Posterior cingulate gyrus (tissue), 11 donors: ENCODE data around the gene SERPINA5.
"Not testable (repeated sequence)": the region's sequence is repeated elsewhere in the genome, so short reads cannot be mapped to it uniquely, and the experiment has no call there.

Experiments
- DNase-seq, 10 donors: peaks; one replicate each; pipeline versions ENCODE4 v3.0.0 to v3.0.0-alpha.2; 2020 to 2021; ENCODE audit warnings: mixed read lengths in 3 of 10
- intact Hi-C: fragments of 100-400 bp; cut with DNase I; formaldehyde crosslinking; loops from one replicate; pipeline ENCODE4 v1.15.1; 2023

The SERPINA5 gene

GRCh38 chr14:94572637-94573303 lies 8.5 kb upstream of the SERPINA5 start:
- intact Hi-C loops = no loop called here
- peak in 1 of 10 donors; percentile 0 for DNase-seq

- no peak for DNase-seq
- intact Hi-C loops = no loop called here
Measured at GRCh38 chr14:94573475-94574277, 7.5 kb upstream of the SERPINA5 start.

GRCh38 chr14:94574336-94574735 lies 6.9 kb upstream of the SERPINA5 start:
- intact Hi-C loops = no loop called here
- DNase-seq = peak in 1 of 10 donors; percentile 3

GRCh38 chr14:94575730-94576585 lies 5.3 kb upstream of the SERPINA5 start:
- peak in 1 of 10 donors; percentile 7 for DNase-seq
- intact Hi-C loops = no loop called here

DNA sequence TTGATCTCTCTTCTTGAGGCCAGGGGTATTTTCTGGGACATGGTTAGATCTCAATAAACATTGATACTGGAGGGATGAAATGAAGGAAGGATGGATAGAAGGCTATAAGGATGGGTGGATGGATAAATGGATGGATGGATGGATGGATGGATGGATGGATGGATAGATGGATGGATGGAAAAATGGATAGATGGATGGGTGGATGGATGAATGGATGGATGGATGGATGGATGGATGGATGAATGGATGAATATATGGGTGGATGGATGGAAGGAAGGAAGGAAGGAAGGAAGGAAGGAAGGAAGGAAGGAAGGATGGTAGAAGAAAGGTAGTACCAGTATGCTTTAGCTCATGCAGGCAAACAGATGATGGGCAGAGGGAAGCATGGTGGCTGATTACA lies 3.8 kb upstream of the SERPINA5 start:
- DNase-seq, intact Hi-C loops: not testable (repeated sequence)

DNA sequence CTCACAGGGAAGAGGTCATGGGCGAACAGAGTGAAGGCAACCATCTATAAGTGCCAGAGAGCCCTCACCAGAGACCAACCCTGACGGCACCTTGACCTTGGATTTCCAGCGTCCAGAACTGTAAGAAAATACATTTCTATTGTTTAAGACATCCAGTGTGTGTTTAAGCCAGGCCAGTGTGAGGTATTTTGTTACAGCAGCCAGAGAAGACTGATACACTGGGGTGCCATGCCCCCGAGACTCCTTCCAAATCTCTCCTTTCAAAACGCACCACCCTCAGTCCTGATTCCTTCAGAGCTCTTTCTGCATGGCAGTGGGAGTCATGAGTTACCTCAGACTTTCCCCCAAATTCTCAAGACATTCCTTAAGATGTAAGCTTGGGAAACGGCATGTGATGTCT lies 2.5 kb upstream of the SERPINA5 start:
- DNase-seq = no peak
- intact Hi-C loops = no loop called here

GRCh38 chr14:94582199-94582750 lies 1.0 kb downstream of the SERPINA5 start:
- DNase-seq = peak in 1 of 10 donors; percentile 57
- intact Hi-C loops = no loop called here

DNA sequence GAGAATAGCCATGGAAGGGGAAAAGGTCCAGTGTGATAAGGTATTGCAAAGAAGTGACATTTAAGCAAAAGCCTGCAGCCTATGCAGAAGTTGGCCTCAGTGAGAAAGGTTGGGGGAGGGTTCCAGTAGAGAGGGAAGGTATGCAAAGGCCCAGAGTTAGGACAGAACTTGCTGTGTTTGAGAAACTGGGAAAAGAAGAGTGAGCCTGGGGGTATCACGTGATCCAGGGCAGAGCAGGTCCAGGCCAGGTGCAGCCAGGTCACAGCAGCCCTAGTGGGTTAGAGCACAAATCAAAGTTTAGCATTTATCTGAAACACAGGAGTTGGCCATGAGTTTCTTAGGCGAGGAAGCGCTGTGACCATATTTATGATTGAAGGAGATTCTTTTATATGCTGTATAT lies 1.6 kb downstream of the SERPINA5 start:
- intact Hi-C loops = no loop called here
- DNase-seq = peak in 1 of 10 donors; percentile 36

DNA sequence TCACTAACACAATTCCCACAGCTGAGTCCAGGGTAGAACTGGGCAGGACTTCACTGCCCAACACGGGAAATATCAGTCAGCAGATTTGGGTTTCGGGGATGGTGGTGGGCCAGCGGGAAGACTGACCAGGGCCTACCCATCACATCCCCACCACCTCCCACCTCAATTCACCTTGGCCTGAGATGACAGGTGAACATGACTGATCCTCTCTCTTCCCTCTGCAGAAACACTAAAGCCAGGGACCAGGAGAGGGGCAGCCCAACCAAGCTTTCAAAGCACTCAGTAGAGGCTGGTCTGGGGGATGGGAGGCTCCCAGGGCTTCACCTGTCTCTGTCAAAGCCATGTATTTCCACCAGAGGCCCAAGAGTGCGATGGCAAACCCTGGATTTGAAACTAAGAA lies 2.3 kb downstream of the SERPINA5 start:
- intact Hi-C loops = no loop called here
- peak in 1 of 10 donors; percentile 21 for DNase-seq

DNA sequence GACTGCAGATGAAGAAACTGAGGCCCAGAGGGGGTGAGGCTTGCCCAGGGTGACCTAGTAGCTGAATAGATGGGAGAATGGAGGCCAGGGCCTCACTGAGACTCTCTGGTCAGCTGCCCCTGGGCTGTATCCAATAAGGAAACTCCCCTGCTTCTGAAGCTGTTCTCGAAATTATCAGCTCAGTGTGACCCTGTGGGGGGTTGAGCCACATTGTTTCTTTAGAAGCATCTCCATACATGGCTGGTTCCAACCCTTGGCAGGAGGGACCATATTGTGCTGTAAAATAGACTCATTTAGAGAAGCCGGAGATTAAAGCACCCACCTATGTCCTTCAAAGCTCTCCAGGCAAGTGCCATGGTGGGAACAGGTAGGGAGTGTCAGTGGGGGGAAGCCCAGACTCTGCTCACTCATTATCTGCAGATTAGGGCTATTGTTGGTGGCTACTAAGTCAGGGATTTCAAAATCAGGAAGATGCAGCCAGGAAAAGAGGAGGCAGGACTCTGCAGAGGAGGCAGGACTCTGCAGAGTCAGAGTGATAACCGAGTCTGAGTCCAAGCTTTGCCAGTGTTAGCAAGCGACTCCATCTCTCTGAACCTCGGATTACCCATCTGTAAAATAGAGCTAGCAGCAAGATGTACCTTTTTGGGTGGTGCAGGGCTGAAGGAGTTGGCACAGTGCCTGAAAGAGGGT lies 3.5 kb downstream of the SERPINA5 start:
- intact Hi-C loops = no loop called here
- no peak for DNase-seq

- intact Hi-C loops = no loop called here
- DNase-seq = peak in 1 of 10 donors; percentile 9
Measured at GRCh38 chr14:94586635-94587034, 5.4 kb downstream of the SERPINA5 start.

DNA sequence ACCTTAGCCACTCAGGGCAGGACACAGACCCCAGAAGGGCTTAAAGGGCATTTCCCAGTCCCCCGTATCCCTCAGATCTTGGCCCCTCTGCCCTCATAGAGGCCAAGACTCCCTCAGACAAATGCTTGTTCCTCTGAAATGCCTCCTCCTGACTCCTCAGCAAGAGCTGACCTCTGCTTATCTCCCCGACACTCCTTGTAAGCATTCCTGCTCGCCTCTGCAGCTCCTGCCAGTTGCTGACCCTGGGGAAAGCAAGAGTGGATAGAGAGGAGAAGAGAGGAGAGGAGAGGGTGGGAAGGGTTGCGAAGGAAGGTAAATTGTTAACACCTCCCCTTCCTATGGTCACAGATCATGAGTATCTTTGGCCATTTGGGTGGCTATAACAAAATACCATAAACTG lies 7.1 kb downstream of the SERPINA5 start:
- DNase-seq = peak in 1 of 10 donors; percentile 10

DNA sequence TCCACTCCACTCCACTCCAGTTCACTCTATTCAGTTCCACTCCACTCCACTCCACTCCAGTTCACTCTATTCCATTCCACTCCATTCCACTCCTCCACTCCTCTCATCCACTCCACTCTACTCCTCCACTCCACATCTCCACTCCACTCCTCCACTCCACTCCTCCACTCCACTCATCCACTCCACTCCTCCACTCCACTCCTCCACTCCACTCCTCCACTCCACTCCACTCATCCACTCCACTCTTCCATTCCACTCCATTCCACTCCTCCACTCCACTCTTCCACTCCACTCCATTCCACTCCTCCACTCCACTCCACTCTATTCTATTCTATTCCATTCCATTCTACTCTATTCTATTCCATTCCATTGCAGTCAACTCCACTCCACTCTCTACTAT lies 9.8 kb downstream of the SERPINA5 start:
- intact Hi-C loops = no loop called here
- no peak for DNase-seq

More for the DNA sequence above, 7.1 kb downstream of the SERPINA5 start:
- intact Hi-C loops = no loop called here

- intact Hi-C loops = no loop called here
- peak in 2 of 10 donors; percentile 35 to 51 for DNase-seq
Measured at GRCh38 chr14:94591871-94592270, 10.6 kb downstream of the SERPINA5 start.

DNA sequence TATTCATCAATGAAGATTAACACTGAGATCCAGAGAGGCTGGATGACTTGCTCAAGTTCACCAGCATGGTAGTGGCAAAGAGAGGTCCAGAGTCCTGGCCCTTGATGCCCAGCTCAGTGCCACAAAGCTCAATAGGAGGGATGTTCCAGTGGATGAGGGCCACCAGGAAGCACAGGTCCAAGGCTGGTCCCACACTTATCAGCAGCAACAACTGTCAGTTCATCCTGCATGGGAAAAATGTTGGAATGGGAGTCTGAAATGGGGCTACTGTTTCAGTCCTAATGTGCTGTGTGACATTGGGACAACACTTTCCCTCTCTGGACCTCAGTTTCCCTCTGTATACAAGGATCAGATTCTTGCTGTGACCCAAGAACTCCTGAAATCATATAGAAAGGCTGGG lies 11.2 kb downstream of the SERPINA5 start:
- intact Hi-C loops = no loop called here
- DNase-seq = peak in 2 of 10 donors; percentile 13 to 16

DNA sequence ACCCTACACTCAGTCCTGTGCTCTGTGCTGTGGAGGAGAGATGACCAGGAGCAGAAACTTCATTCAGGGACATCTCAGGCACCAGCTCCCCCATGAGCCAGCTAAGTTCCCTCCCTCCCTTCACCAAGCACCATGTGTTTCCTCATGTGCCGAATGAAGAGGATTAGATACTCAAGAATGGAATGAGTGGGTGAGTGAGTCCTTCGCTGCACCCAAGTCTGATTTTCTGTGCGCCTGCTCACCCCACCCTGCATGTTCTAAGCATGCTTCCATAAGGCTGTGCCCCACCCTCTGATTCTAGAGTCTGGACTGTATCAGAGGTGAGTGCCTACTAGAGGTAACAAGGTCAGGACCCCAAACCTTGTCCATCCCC lies 12.1 kb downstream of the SERPINA5 start:
- intact Hi-C loops = no loop called here
- peak in 2 of 10 donors; percentile 39 to 59 for DNase-seq

DNA sequence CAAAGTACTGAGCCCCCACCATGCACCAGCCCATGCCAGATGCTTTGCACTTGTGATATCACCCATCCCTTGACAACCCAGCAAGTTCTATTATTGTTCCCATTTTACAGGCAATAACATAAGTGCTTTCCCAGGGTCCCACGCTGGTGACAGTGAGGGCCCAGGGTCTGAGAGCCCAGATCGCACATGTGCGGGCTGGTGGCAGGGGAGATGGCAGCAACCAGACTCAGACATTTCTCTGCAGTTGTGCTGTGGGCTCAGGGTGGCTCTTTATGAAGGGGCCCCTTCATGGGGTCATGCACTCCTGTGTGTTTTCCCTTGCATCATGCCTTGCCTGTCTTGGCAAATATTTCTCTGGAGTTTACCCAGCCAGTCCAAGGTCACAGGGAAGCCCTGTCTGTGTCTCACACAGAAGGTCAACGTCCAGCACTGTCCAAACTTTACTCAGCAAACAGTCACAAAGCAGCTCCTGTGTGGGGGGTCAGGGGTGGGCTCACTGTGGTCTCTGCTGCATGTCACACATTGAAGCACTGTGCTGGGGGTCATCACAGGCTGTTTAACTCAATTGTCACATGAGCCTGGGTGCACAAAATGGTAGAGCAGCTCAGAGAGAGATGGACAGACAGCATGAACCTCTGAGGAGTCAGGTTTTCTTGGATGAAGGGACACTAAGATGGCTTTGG lies 12.7 kb downstream of the SERPINA5 start:
- intact Hi-C loops = no loop called here
- DNase-seq = peak in 2 of 10 donors; percentile 7 to 60

DNA sequence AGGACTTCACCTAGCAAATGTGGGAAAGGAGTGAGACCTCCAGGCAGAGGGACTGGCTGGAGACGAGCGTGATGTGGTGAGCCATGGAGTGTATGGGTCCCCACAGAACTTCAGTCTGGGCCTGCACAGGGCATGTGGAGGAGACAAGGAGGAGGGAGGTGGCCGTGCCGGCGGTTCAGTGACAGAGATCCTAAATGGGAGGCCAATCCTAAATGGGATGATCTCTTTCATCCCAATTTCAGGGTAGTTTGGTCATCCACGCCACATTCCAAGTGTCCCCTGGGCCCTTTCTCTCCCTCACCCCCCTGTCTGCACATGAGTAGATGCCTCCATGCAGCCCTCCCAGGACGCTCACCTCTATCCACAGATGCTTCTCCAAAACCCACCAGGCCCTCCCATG lies 13.2 kb downstream of the SERPINA5 start:
- DNase-seq = peak in 2 of 10 donors; percentile 38 to 45
- intact Hi-C loops = no loop called here

GRCh38 chr14:94595912-94596311 lies 14.7 kb downstream of the SERPINA5 start:
- intact Hi-C loops = no loop called here
- peak in 2 of 10 donors; percentile 2 to 31 for DNase-seq
